Measurements from ENCODE around the gene ATP1A2. TPM values are rescaled to one million over a fixed set of nuclear protein-coding genes. Genes with fewer than 3 reads are reported as not detected.

Gene ATP1A2
- total and polyA plus RNA-seq, 4 donors = 15.3 to 27.7 (median 25.9) TPM

- no peak for ATAC-seq (ENCODE audit: low FRiP score)
- no peaks in the 10 kb centered on the region for H3K4me1 ChIP-seq (ENCODE audit: control insufficient read depth in 1 of 2, insufficient read depth in 2 of 2, low read length in 2 of 2)
- peak in 1 of 2 donors; percentile 52 for DNase-seq
- peak overlapping the region; percentile 16 to 70 for H3K4me3 ChIP-seq (ENCODE audit: low read length in 2 of 2)
- peak overlapping the region in 1 of 2 donors; percentile 11 for H3K27ac ChIP-seq (ENCODE audit: low read depth in 1 of 2, low read length in 2 of 2)
- intact Hi-C loops (cut with DNase I) = loop anchor here in 1 of 2 donors (5.0 kb wide), 2 partner anchors 165 to 175 kb away; partner anchors contain the start of gene DCAF8
- no peaks in the 10 kb centered on the region for H3K9me3 ChIP-seq (ENCODE audit: control insufficient read depth, low read length)
- H3K36me3 ChIP-seq (ENCODE audit: control insufficient read depth in 1 of 2, insufficient read depth in 2 of 2, low read length in 1 of 2) = no peaks in the 10 kb centered on the region
- WGBS, 2 donors = 21 to 24% methylated on average over 5 of the region's 5 CpGs
- no peaks in the 10 kb centered on the region for H3K27me3 ChIP-seq (ENCODE audit: control insufficient read depth in 1 of 2, insufficient read depth in 2 of 2, low read length in 1 of 2)
Measured at GRCh38 chr1:160097151-160097910, 18.2 kb upstream of the ATP1A2 start.

GRCh38 chr1:160097911-160098851 is 17.4 kb upstream of the ATP1A2 start, which contains the start of gene IGSF8:
Gene IGSF8, minus strand, starts transcription at chr1:160098619. Its CDS starts 147 bp downstream, at chr1:160098472.
- H3K4me1 ChIP-seq (ENCODE audit: control insufficient read depth in 1 of 2, insufficient read depth in 2 of 2, low read length in 2 of 2) = no peaks in the 10 kb centered on the region
- intact Hi-C loops (cut with DNase I) = loop anchor here in 1 of 2 donors (2.0 to 5.0 kb wide), 3 partner anchors 164 to 187 kb away; partner anchors contain the start of genes DCAF8 and PEX19
- no peaks in the 10 kb centered on the region for H3K9me3 ChIP-seq (ENCODE audit: control insufficient read depth, low read length)
- peak within 1 kb of the TSS; percentile 31 to 70 for H3K4me3 ChIP-seq (ENCODE audit: low read length in 2 of 2)
- peak; percentile 84 for ATAC-seq (ENCODE audit: low FRiP score)
- no peaks in the 10 kb centered on the region for H3K36me3 ChIP-seq (ENCODE audit: control insufficient read depth in 1 of 2, insufficient read depth in 2 of 2, low read length in 1 of 2)
- H3K27me3 ChIP-seq (ENCODE audit: control insufficient read depth in 1 of 2, insufficient read depth in 2 of 2, low read length in 1 of 2) = no peaks in the 10 kb centered on the region
- peak; percentile 95 to 98 for DNase-seq
- peak within 1 kb of the TSS; percentile 71 to 96 for H3K27ac ChIP-seq (ENCODE audit: low read depth in 1 of 2, low read length in 2 of 2)
- 1% methylated on average over 40 to 64 of the region's 64 CpGs for WGBS, 2 donors

GRCh38 chr1:160098852-160099561 is 16.6 kb upstream of the ATP1A2 start:
- no peaks in the 10 kb centered on the region for H3K9me3 ChIP-seq (ENCODE audit: control insufficient read depth, low read length)
- peak; percentile 93 for ATAC-seq (ENCODE audit: low FRiP score)
- H3K27ac ChIP-seq (ENCODE audit: low read depth in 1 of 2, low read length in 2 of 2) = peak overlapping the region; percentile 68 to 96
- peak; percentile 99 to 100 for DNase-seq
- 2 to 5% methylated on average over 20 to 40 of the region's 40 CpGs for WGBS, 2 donors
- intact Hi-C loops (cut with DNase I) = loop anchor here in 1 of 2 donors (2.0 to 5.0 kb wide), 3 partner anchors 163 to 186 kb away; partner anchors contain the start of genes DCAF8 and PEX19
- H3K4me3 ChIP-seq (ENCODE audit: low read length in 2 of 2) = peak overlapping the region in 1 of 2 donors; percentile 31
- no peaks in the 10 kb centered on the region for H3K36me3 ChIP-seq (ENCODE audit: control insufficient read depth in 1 of 2, insufficient read depth in 2 of 2, low read length in 1 of 2)
- no peaks in the 10 kb centered on the region for H3K27me3 ChIP-seq (ENCODE audit: control insufficient read depth in 1 of 2, insufficient read depth in 2 of 2, low read length in 1 of 2)
- H3K4me1 ChIP-seq (ENCODE audit: control insufficient read depth in 1 of 2, insufficient read depth in 2 of 2, low read length in 2 of 2) = no peaks in the 10 kb centered on the region

- no peaks in the 10 kb centered on the region for H3K4me1 ChIP-seq (ENCODE audit: control insufficient read depth in 1 of 2, insufficient read depth in 2 of 2, low read length in 2 of 2)
Measured at GRCh38 chr1:160099716-160100375, 15.7 kb upstream of the ATP1A2 start.

GRCh38 chr1:160101037-160101716 is 14.4 kb upstream of the ATP1A2 start:
- Histone ChIP-seq H3K9me3 (ENCODE audit: control insufficient read depth, low read length) (no peaks in the 10 kb centered on the region), H3K27ac (ENCODE audit: low read depth in 1 of 2, low read length in 2 of 2) (peak overlapping the region in 1 of 2 donors; percentile 25), H3K27me3 (ENCODE audit: control insufficient read depth in 1 of 2, insufficient read depth in 2 of 2, low read length in 1 of 2) (no peaks in the 10 kb centered on the region), H3K4me3 (ENCODE audit: low read length in 2 of 2) (no peak overlapping the region), H3K4me1 (ENCODE audit: control insufficient read depth in 1 of 2, insufficient read depth in 2 of 2, low read length in 2 of 2) (no peaks in the 10 kb centered on the region), H3K36me3 (ENCODE audit: control insufficient read depth in 1 of 2, insufficient read depth in 2 of 2, low read length in 1 of 2) (no peaks in the 10 kb centered on the region)
- intact Hi-C loops (cut with DNase I) = loop anchor here (2.0 to 5.0 kb wide), 6 partner anchors 91 to 191 kb away; partner anchors contain the start of gene CASQ1 (in 1 of the 2)
- DNase-seq = peak; percentile 88 to 92
- peak; percentile 78 for ATAC-seq (ENCODE audit: low FRiP score)
- 17 to 19% methylated on average over 13 of the region's 13 CpGs for WGBS, 2 donors

More at GRCh38 chr1:160099716-160100375, 15.7 kb upstream of the ATP1A2 start:
- no peak overlapping the region for H3K4me3 ChIP-seq (ENCODE audit: low read length in 2 of 2)
- WGBS, 2 donors = 89 to 90% methylated on average over 2 of the region's 2 CpGs
- H3K36me3 ChIP-seq (ENCODE audit: control insufficient read depth in 1 of 2, insufficient read depth in 2 of 2, low read length in 1 of 2) = no peaks in the 10 kb centered on the region
- intact Hi-C loops (cut with DNase I) = loop anchor here (1.0 to 5.0 kb wide), 10 partner anchors 92 to 192 kb away; partner anchors contain the start of genes CASQ1 (in 1 of the 2), DCAF8 (in 1 of the 2) and PEX19 (in 1 of the 2)
- ATAC-seq (ENCODE audit: low FRiP score) (no peak), DNase-seq (no peak)
- H3K27ac ChIP-seq (ENCODE audit: low read depth in 1 of 2, low read length in 2 of 2) = peak overlapping the region; percentile 68 to 77
- no peaks in the 10 kb centered on the region for H3K27me3 ChIP-seq (ENCODE audit: control insufficient read depth in 1 of 2, insufficient read depth in 2 of 2, low read length in 1 of 2)
- no peaks in the 10 kb centered on the region for H3K9me3 ChIP-seq (ENCODE audit: control insufficient read depth, low read length)

GRCh38 chr1:160101717-160102522 is 13.6 kb upstream of the ATP1A2 start:
- Histone ChIP-seq H3K9me3 (ENCODE audit: control insufficient read depth, low read length) (no peaks in the 10 kb centered on the region), H3K36me3 (ENCODE audit: control insufficient read depth in 1 of 2, insufficient read depth in 2 of 2, low read length in 1 of 2) (no peaks in the 10 kb centered on the region), H3K27ac (ENCODE audit: low read depth in 1 of 2, low read length in 2 of 2) (peak overlapping the region in 1 of 2 donors; percentile 8), H3K4me3 (ENCODE audit: low read length in 2 of 2) (no peak overlapping the region), H3K4me1 (ENCODE audit: control insufficient read depth in 1 of 2, insufficient read depth in 2 of 2, low read length in 2 of 2) (no peaks in the 10 kb centered on the region), H3K27me3 (ENCODE audit: control insufficient read depth in 1 of 2, insufficient read depth in 2 of 2, low read length in 1 of 2) (no peaks in the 10 kb centered on the region)
- DNase-seq (no peak), ATAC-seq (ENCODE audit: low FRiP score) (no peak)
- WGBS, 2 donors = 29 to 36% methylated on average over 9 of the region's 9 CpGs
- intact Hi-C loops (cut with DNase I) = loop anchor here (2.0 to 5.0 kb wide), 6 partner anchors 90 to 190 kb away; partner anchors contain the start of gene CASQ1 (in 1 of the 2)

All from aorta (tissue), 5 donors.